ENCODE results near the gene WDR31.
"Not testable (repeated sequence)": the region's sequence is repeated elsewhere in the genome, so short reads cannot be mapped to it uniquely, and the experiment has no call there.

Gene WDR31

DNA sequence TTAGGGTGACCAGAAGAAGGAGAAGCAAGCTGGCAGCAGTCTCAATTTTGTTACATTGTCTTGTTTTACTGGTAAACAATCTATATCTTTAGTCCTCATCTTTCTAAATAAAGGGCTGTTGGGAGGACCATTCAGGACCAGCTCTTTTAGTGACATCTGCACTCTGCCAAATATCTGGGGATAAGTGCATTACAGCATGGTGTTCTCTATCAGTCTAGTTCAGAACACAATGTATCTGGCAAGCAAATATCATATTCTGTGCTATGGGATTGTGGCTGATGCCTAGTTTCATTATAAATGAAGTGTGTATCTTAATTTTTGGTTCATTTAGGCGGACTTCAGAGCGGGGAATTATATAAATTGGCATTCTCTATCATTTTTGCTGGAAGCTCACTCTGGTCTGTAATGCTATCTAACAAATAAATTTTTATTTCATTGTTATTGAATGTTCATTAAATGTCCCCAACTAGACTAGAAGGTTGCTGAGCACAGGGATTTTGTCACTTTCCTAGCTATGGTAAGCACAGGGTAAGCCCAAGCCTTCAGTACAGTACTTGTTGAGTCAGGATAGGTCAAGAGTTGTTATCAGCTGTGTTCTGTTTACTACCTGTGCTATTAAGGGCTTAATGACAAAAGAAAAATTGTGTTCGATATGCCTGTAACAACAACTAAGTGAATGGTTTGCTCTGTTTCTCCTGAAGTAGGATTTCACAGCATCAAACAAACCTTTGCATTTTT, 11.9 kb downstream of the WDR31 start:
- DNase-seq, result no peak

- no peak for DNase-seq
Measured at GRCh38 chr9:113326230-113326629, 13.8 kb downstream of the WDR31 start.

GRCh38 chr9:113322671-113323070, 17.4 kb downstream of the WDR31 start:
- no peak for DNase-seq

DNA sequence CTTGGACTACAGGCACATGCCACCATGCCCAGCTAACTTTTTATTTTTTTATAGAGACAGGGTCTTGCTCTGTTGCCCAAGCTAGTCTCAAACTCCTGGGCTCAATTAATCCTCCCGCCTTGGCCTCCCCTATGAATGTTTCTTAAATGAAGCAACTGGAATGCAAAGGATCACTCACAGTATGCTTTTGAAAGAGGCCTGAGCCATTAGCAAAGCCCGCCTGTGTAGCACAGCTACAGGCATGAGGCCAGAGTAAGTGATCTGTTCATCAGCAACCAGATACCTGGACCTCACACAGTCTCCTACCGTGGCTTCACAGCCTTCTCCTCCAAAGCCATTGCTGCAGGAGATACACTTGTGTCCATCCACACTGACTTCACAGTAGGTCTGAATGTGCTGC, 20.0 kb downstream of the WDR31 start:
- DNase-seq, result no peak

DNA sequence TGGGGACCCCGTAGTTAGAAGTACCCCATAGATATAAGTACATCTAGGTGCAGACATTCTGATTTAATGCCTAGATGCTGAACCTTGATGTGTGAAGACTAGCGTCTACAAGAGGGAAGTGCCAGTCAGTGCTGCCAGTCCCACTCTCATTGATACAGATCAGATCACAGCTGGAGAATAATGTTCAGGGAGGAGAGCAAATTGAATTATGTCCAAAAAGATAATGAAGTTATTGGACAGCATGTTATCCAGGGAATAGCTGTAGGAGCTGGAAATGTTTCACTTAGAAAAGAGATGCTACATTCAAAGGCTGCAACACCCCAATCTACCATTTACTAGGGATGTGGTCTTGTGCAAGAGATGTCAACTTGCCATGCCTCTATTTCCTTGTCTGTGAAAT, 21.0 kb downstream of the WDR31 start:
- DNase-seq, result no peak

- no peak for DNase-seq
Measured at GRCh38 chr9:113317777-113318176, 22.3 kb downstream of the WDR31 start.

DNA sequence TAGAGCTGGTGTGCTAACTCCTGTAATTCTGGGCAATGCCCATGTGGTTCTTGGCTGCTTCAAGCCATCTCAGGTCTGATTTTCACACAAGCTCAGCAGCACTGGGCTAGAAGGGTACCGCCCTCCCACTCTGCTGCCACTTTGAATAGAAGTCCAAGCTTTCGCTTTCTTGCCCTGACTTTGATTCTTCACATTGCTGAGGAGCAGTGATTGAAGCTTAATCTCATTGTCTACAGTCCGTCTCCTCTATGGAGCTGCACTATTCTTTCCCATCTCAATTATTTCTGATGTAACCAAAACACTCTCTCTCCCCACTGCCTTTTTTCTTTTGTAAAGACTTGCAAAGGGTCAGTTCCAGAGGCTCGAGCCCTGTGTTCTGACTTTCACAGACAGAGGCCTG, 24.0 kb downstream of the WDR31 start:
- DNase-seq, result no peak

GRCh38 chr9:113315231-113315630, 24.8 kb downstream of the WDR31 start:
- no peak for DNase-seq

- no peak for DNase-seq
Measured at GRCh38 chr9:113313261-113313660, 26.8 kb downstream of the WDR31 start.

- DNase-seq, result no peak
Measured at GRCh38 chr9:113311961-113312360, 28.1 kb downstream of the WDR31 start.

DNA sequence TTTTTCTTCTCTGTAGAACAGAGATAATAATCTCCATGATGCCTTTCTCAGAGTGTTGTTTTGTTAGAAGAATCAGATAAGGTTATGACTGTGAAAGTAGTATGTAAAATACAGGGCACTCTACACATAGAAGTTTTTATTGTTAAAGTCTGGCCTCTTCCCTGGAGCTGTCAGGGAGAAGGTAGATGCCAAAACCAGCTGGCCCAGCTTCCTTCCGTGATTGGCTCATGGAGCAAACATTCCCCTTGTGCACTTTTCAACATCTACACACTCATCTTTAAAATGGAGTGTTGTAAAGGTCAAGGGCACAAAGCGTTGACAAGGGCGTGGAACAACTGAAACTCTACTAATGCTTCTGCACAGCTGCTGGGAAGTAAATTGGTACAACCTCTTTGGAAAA, 29.5 kb downstream of the WDR31 start:
- DNase-seq, result no peak

- no peak for DNase-seq
Measured at GRCh38 chr9:113309204-113309813, 30.8 kb downstream of the WDR31 start.

DNA sequence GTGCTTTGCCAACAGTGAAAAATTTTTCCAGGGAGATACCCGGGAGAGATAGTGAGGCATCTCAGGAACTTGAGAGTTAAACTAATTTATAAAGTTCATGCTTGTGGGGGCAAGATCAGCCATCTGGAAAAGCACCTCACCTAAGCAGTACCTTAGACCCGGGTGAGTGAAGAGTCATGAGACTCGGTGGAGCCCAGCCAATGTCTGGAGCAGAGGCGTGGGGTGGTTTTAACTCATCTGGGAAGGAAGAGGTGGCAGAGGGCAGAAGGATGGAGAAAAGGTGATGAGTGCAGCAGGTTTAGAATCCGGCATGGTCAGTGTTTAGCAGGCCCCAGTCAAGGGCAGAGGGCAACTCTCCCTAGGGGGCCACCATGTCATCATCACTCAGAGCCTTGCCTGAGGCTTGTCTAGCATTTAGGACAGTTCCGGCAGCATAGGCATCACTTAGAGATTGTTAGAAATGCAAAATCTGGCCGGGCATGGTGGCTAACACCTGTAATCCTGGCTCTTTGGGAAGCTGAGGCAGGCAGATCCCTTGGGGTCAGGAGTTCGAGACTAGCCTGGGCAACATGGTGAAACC, 32.6 kb downstream of the WDR31 start:
- DNase-seq, result no peak

DNA sequence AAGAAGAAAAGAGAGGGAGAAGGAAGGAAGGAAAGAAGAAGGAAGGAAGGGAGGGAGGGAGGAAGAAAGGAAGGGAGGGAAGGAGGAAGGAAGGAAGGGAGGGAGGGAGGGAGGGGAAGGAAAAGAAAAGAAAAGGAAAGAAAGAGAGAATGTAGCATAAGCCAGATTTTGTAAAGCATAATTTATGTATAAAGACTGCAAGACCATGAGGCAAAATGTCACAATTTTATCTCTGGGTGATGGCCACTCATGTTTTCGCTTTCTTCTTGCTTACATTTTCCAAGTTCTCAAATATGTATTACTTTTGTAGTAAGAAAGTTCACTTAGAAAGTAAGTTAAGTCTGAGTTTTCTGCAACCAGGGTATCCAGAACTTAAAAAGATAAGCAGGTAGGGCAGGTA, 33.5 kb downstream of the WDR31 start:
- DNase-seq, result no peak

DNA sequence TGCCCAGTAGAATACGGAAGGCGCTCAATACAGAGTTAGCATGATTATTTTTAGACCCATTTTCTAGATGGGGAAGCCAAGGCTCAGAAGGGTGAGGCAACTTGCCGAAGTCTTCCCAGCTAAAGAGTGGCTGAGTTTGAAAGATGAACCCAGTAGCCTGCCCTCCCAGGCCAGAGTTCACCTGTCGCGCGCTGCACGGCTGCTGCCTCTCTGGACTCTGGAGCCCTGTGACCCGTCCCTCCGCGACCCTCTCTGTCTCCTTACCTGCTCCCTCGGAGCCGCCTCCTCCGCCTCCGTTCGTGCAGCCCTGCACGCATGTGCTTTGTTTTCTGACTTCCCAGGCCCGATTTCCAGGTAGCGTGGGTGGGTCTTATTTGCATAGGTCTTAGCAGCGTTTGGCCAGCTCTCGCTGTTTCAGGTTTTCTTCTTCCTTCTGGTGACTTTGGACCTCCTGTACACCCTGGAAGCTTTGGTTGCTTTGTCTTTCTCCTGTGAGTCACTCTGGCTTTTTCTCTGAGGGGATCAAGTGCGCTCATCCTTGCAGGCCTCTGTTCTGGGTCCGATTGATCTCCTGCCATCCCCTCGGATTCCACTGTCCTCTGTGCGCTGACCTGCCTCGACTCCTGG, 37.2 kb downstream of the WDR31 start, which contains the start of gene RNF183:
Gene RNF183, minus strand, starts transcription at position 585 of the 627 bp plus-strand sequence. CDS start 5,192 bp downstream, outside the sequence.
- no peak for DNase-seq

DNA sequence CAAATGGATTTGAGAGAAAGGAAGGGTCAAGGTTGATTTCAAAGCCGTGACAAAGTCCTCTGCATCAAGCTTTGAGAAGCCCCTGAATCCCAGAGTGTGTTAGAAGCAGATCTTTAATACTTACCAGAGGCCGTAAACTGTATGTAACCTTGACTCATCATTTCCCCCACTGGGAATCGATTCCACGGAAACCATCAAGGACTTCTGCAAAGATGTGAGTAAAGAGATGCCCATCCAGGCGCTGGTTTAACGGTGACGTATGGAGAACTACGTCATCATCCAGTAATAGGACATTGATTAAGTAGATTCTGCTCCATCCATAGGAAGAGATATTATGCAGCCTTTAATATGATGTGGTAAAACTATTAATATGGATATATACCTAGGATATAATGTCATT, 38.5 kb downstream of the WDR31 start:
- no peak for DNase-seq

DNA sequence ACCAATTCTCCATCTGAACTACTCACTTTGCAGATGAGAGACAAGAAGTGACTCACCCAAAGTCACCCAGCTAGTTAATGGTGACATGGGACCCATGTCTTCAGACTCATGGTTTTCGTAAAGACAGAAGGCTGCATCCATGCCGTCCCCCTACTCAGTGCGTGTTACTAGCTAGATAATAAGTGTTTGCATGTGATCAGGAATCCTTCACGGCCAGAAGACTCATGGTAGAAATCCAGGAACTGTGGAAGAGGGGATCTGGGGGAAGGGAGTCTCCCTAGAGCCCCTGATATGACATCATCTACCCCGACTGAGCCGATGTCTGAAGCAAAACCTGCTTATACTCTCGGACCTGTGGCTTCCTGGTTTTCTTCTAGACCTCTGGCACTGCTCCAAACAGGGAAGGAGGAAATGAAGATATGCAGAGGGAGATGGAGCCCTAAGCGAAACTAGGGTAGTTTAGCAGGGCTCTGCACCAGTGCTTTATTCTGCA, 40.2 kb downstream of the WDR31 start:
- DNase-seq, result no peak

- DNase-seq, result no peak
Measured at GRCh38 chr9:113298924-113299770, 40.9 kb downstream of the WDR31 start.

DNA sequence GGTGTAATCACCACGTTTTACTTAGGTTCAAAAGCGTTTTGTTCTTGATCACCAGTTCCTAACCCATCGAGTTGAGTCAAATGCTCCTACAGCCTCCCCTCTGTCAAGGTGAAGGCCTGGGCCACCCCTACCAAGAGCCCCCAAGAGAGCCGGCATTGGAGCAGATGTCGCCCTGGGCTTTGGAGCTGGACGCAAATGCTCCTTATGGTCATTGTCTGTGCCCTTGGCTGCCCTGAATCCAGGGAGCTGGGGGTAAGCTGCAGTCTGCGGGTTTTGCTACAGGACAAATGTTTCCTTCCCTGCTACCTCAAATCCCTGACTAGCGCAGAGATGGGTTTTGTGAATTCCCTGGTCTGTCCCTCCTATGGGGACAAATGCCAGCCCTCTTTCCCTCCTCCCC, 41.8 kb downstream of the WDR31 start:
- DNase-seq, result no peak

GRCh38 chr9:113296796-113297558, 43.1 kb downstream of the WDR31 start:
- no peak for DNase-seq

- DNase-seq, result not testable (repeated sequence)
Measured at GRCh38 chr9:113296247-113296646, 43.8 kb downstream of the WDR31 start.
